GM12892 (cell line): Measurements from ENCODE around the gene ADCYAP1.

Experiments used
- DNase-seq: peaks from one replicate; pipeline ENCODE4 v3.0.0; 2011; ENCODE audit not compliant: insufficient read length
- FAIRE-seq: peaks from 2 replicates; lab custom pipeline; 2011; peaks lifted over from hg19 to GRCh38; lab: Jason Lieb, UNC
- POLR2A ChIP-seq: IDR thresholded peaks from 2 replicates; pipeline ENCODE4 v1.6.1; 2011; ENCODE audit warnings: low read depth, low read length, control low read depth
- POLR2AphosphoS5 ChIP-seq: IDR thresholded peaks from 2 replicates; pipeline ENCODE4 v1.6.1; 2011; ENCODE audit warnings: low read depth, low read length, control low read depth
- TAF1 ChIP-seq: IDR thresholded peaks from 2 replicates; pipeline ENCODE4 v1.6.1; 2011; ENCODE audit warnings: low read depth, mild to moderate bottlenecking, control low read depth, low read length, borderline replicate concordance

Gene ADCYAP1

DNA sequence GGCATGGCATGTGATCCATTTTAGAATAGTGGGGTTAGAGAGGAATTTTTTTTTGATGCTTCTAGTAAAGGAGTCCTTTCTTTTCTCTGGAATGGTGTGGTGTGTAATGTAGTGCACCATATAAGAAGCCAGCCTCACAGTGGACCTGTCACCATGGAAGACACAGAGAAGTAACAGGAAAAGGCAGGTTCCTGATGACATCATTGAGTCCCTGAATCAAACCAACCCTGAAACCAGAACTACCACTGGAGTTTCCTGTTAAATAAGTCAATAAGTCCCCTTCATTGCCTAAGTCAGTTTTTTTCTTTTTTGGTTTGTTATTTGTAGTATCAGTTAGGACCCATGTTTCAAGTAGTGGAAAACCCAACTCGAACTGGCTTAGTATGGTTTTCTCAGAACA lies 11.9 kb downstream of the ADCYAP1 start:
- no peak for FAIRE-seq
- no peak for TF ChIP-seq POLR2A
- no peak for TF ChIP-seq TAF1
- TF ChIP-seq POLR2AphosphoS5 = no peak
- no peak for DNase-seq

DNA sequence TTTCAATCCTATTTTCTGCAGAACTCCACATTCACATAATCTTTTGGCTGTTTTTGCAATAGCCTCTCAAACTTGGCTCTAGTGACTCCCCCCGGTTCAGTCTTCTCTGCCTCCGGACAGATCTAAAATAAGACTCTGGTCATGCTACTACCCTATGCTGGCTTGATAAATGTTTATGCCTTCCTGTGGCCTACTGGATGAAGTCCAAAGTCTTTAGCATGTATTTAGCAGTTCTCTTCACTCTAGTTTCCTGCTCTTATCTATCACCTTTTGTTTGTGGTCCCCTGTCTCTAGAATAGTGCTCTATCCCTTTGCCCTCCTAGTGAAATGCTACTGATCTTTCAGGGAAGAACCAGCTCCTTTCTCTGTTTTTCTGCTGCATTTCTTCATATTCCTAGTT lies 14.4 kb downstream of the ADCYAP1 start:
- TF ChIP-seq POLR2AphosphoS5 (no peak), POLR2A (no peak)
- no peak for FAIRE-seq
- no peak for DNase-seq

DNA sequence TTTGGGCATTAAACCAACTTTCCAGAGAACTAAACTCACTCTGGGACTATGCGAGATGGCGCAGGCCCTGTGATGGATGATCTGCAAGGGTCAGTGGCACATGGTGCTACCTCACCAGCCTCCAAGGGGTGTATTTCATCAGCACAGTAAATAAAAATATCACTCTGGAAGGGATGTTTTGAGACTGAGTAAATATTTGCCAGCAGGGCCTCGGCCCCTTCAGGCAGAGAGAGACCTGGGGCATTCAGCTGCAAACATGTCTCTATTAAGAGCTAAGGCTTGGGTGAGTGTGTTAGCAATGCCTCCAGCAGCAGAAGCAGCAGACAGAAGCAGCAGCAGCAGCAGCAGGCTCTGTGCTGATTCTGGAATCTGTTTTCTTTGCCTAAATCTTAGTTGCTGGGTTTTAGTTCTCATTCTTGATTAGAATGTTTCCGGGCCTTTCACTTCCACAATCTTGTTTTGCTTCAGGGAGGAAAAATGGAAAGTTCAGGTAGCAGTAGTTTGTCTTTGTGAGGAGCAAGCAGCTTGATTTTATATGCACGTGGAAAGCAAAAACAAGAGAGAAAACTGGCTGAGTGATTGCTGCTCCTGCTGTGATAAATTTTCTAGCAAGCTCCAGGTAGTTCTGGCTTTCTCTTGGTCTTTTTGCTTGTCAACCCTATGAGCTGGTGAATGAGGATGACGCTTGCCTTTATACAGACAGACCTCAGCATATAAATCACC lies 18.6 kb downstream of the ADCYAP1 start:
- DNase-seq = no peak
- TF ChIP-seq POLR2AphosphoS5 (no peak), TAF1 (no peak), POLR2A (no peak)
- FAIRE-seq = no peak

DNA sequence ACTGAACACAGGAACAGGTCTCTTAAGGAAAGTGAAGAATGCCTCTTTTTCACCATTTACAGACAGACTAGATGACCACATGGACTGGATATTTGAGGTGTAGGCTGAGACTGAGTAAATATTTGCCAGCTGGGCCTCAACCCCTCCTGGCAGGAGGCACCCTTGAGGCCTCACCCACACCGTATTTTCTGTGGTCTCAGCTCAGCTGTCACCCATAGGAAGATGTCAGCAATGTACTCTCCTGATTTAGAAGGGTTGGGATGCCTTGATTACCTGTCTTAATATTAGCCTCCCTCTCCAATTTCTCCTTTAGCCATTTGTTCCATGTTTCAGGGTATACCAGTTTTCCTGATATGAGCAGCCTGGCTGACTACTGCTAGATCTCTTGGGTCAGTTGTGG lies 20.3 kb downstream of the ADCYAP1 start:
- FAIRE-seq = no peak
- no peak for DNase-seq
- TF ChIP-seq TAF1 (no peak), POLR2A (no peak), POLR2AphosphoS5 (no peak)

DNA sequence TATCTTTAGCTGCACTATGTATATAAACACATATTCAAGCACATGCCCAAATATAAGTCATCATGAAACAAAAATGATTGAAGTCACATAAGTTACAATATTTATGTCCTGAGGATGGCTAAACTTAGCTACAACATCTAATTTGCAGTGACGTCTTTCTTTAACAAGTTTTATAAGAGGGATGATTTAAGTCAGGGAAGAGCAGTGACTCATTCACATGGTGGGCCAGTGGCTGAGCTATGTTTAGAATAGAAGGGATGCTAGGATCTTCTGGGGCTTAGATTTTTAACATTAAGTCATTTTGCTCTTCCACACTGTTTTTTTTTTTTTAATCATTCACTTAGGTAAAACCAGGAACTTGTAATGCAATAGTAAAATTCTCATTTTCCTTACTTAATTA lies 22.3 kb downstream of the ADCYAP1 start:
- TF ChIP-seq POLR2AphosphoS5 (no peak), POLR2A (no peak), TAF1 (no peak)
- no peak for FAIRE-seq
- DNase-seq = no peak

DNA sequence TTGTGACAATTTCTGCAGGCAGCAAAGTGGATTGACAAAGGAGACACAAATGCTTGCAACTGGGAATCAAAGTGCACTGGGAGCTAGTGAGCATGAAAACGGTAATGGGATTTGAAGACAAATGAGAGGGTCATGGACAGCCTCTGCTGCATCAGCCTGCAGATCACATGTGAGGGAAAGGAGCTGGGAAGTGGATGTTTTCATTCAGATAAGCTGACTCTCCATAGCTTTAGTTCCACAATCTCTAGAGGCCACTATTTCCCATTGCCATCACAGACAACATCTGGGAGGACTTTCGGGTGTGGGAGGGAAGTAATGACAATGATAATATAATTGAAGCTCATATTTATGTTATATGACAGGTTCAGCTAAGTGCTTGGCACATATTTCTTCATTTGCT lies 28.4 kb downstream of the ADCYAP1 start:
- TF ChIP-seq POLR2AphosphoS5 (no peak), POLR2A (no peak), TAF1 (no peak)
- DNase-seq (no peak), FAIRE-seq (no peak)

DNA sequence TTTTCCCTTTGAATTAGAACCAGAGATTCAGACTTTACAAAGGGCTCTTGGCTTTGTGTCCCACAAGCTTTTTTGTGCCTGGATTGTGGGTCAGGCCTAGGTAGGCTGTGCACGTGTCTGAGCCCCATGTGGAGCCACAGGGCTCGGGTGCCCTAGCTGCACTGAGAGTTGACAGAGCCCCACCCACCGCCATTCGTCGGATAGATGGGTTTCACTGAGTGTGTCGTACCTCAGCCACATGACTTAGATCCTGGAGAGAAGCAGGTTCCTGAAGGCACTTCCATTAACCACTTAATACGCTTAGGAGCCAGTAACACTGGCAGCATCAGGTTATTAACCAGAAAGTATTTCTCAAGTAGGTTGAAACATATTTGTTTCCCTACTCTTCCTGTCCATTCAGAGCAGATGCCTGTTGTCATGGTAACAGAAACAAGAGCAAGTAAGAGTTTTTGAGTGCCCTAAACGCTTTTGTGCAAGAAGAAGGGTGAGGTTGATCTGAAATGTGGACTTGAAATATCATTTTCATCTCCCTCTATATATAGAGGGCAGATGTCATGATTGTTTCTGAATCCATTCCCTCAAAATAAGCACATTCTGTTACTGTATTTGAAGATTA lies 30.0 kb downstream of the ADCYAP1 start:
- DNase-seq (no peak), FAIRE-seq (no peak)
- TF ChIP-seq POLR2A = no peak
- TF ChIP-seq TAF1 = no peak
- TF ChIP-seq POLR2AphosphoS5 = no peak

DNA sequence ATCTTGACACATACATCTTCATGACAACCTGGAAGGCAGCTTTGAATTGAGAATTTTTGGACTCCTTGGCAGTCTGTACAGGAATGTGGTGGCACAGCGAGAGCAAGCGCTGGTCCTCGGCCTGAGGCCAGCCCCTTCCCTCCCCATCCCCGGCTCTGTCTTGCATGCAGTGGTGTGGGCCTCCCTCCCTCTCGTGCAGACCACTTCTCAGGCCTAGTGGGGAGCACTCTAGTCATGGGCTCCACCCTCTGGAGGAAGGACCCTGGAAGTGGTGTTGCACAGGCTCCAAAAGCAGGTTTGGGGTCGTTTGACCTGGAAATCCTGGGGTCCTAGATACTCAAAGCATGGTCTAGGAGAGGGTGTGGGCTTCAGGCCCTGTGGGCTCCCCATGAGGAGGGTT lies 32.3 kb downstream of the ADCYAP1 start:
- FAIRE-seq (no peak), DNase-seq (no peak)
- TF ChIP-seq POLR2AphosphoS5 (no peak), TAF1 (no peak), POLR2A (no peak)

DNA sequence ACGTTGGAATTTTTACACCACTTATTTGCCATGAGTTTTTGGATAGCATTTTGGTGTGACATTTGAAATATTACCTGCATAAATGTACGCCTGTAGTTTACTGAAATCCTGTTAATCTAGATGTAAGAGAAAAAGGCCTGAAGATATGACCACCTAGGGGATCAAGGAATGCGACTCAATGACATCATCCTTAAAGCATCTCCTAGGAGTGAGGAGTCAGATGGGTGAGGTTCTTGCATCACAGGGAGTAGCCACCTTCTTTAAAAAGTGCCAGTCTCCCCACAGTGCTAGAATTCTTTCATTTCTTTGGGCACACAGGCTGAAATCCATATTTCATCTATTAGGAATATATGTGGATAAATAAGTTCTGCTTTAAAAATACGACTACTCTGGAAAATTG lies 34.5 kb downstream of the ADCYAP1 start:
- FAIRE-seq (no peak), DNase-seq (no peak)
- TF ChIP-seq POLR2AphosphoS5 (no peak), POLR2A (no peak), TAF1 (no peak)

DNA sequence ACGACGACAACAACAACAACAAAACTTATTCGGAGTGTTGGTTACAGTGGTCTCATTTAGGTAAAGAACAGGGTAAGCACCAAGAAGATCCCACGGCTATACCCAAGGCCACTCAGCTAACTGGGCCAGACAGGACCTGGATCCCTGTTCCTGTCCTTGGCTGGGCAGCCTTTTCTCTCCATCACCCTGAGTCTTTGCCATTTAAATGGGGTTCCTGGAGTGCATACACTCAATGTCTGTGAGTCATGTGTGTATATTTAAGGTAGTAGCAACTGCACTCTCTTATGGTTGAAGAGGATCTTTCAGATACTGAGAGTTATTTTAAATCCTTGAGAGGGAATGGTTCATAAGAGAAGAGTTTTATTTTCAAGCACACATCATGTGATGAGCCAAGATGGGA lies 35.3 kb downstream of the ADCYAP1 start:
- no peak for FAIRE-seq
- TF ChIP-seq POLR2AphosphoS5 = no peak
- no peak for TF ChIP-seq TAF1
- no peak for TF ChIP-seq POLR2A
- DNase-seq = no peak

DNA sequence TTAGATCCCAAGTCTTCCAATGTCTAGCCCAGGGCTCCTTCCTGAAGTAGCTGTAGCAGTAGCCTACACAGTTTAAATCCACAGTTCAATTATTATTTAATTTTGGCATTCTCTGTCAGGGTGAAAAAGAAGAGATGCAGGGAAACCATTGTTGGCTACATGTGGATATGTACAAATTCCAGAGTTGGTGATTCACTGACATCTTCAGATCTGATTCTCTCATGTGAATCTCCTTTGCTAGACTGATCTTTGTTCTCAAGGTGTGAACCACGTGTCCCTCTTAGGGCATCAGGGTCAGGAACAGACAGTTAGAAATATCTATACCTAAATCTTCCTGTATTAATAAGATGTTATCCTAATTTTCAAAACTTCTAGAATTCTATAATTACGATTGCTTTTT lies 36.7 kb downstream of the ADCYAP1 start:
- DNase-seq (no peak), FAIRE-seq (no peak)
- TF ChIP-seq POLR2AphosphoS5 (no peak), POLR2A (no peak), TAF1 (no peak)

DNA sequence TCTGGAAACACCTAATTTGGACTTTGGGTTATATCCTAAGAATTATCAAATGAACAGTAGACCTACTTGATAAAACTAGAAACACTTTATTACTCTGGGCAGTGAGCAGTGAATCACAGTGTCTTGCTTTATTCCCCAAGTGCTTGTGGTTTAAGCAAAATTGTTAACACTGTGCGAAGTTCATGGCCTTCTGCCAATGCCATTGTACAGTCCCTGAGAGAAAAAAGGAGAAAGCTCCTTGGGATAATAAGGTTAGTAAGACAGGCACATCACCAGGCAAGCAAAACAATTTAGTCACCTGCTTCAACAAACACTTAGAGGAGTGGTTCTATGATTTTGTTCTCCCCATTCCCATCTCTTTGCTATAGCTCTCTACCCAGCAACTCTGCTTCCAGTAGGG lies 39.8 kb downstream of the ADCYAP1 start:
- no peak for TF ChIP-seq POLR2AphosphoS5
- no peak for TF ChIP-seq POLR2A
- TF ChIP-seq TAF1 = no peak
- FAIRE-seq (no peak), DNase-seq (no peak)
